Caco-2 (cell line): ENCODE measurements around the gene GPR171. TPM values are rescaled to one million over a fixed set of nuclear protein-coding genes. Genes with fewer than 3 reads are reported as not detected.

Experiments
- BruUV-seq: library from RNA; stranded (reverse); fragments of 400-500 nt; replicated peaks from 2 replicates; lab custom pipeline; 2021; lab: Mats Ljungman, UMichigan
- CTCF ChIA-PET: fragments of 300-600 bp; sonication (Branson Sonifier 250); formaldehyde crosslinking; loops from one replicate; lab custom pipeline; 2022; ENCODE audit warnings: antibody characterized with exemption; lab: Charles Lee
- POLR2A ChIA-PET: fragments of 300-600 bp; sonication (Branson Sonifier 250); formaldehyde crosslinking; loops from one replicate; lab custom pipeline; 2022; ENCODE audit warnings: antibody characterized with exemption; lab: Charles Lee
- DNase-seq, 2 experiments: peaks; one replicate each; pipeline versions ENCODE4 v3.0.0 to v3.0.0-alpha.2; 2020 to 2022
- H3K27me3 ChIP-seq: replicated peaks from 2 replicates; pipeline ENCODE4 v1.6.0; 2011; ENCODE audit warnings: low read length; ENCODE audit not compliant: control insufficient read depth, insufficient read depth
- H3K36me3 ChIP-seq: 2 replicates; pipeline ENCODE4 v1.5.1; 2011; ENCODE audit warnings: low read length; ENCODE audit not compliant: control insufficient read depth, insufficient read depth
- H3K4me1 ChIP-seq: fragments of 250-450 bp; sonication (Bioruptor Pico); 2 replicates; pipeline ENCODE4 v1.5.1; 2020; ENCODE audit warnings: mild to moderate bottlenecking
- H3K4me3 ChIP-seq: 2 replicates; pipeline ENCODE4 v1.5.1; 2011; ENCODE audit warnings: low read depth, mild to moderate bottlenecking, control low read depth, low read length
- H3K9me3 ChIP-seq: fragments of 250-450 bp; sonication (Bioruptor Pico); 2 replicates; pipeline ENCODE4 v1.5.1; 2020; ENCODE audit warnings: mild to moderate bottlenecking, moderate library complexity
- H3K27ac Mint-ChIP-seq: one replicate; pipeline ENCODE4 v1.8.0; 2022; ENCODE audit warnings: mixed read lengths; ENCODE audit not compliant: unreplicated experiment
- H3K27me3 Mint-ChIP-seq: one replicate; pipeline ENCODE4 v1.8.0; 2022; ENCODE audit warnings: mixed read lengths; ENCODE audit not compliant: insufficient read depth, unreplicated experiment
- H3K36me3 Mint-ChIP-seq: one replicate; pipeline ENCODE4 v1.8.0; 2022; ENCODE audit warnings: mild to moderate bottlenecking, mixed read lengths; ENCODE audit not compliant: insufficient read depth, unreplicated experiment
- H3K4me1 Mint-ChIP-seq: one replicate; pipeline ENCODE4 v1.8.0; 2022; ENCODE audit warnings: low read depth, mixed read lengths; ENCODE audit not compliant: unreplicated experiment
- H3K4me3 Mint-ChIP-seq: one replicate; pipeline ENCODE4 v1.8.0; 2022; ENCODE audit warnings: mild to moderate bottlenecking, moderate library complexity, mixed read lengths; ENCODE audit not compliant: unreplicated experiment
- H3K9me3 Mint-ChIP-seq: one replicate; pipeline ENCODE4 v1.8.0; 2022; ENCODE audit warnings: mixed read lengths; ENCODE audit not compliant: unreplicated experiment
- CTCF ChIP-seq, 2 experiments: fragments of 200-600 bp in 1 of 2; IDR thresholded peaks; 1 replicate in 1 of 2; 2 replicates in 1 of 2; pipeline versions ENCODE4 v1.5.1 to v1.8.0; 2011 to 2022; ENCODE audit warnings: antibody characterized with exemption in 1 of 2, control low read depth in 1 of 2, inconsistent platforms in 1 of 2, low read depth in 1 of 2, low read length in 1 of 2, mild to moderate bottlenecking in 1 of 2, moderate library complexity in 1 of 2; ENCODE audit not compliant: insufficient read depth in 1 of 2, severe bottlenecking in 1 of 2, unreplicated experiment in 1 of 2
- intact Hi-C: fragments of 100-400 bp; cut with micrococcal nuclease; formaldehyde crosslinking; loops from one replicate; pipeline ENCODE4 v1.10.0; 2022; ENCODE audit not compliant: unreplicated experiment
- total RNA-seq: library from RNA; stranded (reverse); gene quantifications from 2 replicates; pipeline ENCODE4 v1.2.3, GENCODE V29; 2022

GPR171 gene
- total RNA-seq, 1 experiment from 2014 or later = not detected

DNA sequence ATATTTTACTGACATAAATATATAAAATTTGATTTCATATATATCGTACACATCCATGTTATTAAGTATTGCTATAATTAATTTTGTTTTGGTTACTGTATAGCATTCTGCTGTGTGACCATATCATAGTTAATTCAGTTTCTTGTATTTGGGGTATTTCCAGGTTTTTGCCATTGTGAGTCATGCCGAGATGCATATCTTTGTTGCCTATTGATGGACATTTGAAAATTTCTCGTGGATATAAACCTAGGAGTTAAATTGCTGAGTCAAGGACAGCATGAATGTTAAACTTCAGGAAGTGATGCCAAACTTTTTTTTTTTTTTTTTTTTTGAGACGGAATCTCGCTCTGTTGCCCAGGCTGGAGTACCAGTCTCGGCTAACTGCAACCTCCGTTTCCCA is 33.7 kb upstream of the GPR171 start:
- H3K36me3 Mint-ChIP-seq = no peaks in the 10 kb centered on the region
- no peaks in the 10 kb centered on the region for H3K36me3 ChIP-seq
- no peaks in the 10 kb centered on the region for H3K27me3 ChIP-seq
- no peaks in the 10 kb centered on the region for H3K4me1 ChIP-seq
- intact Hi-C loops = no loop called here
- no peak for DNase-seq
- no peak overlapping the region for H3K4me3 Mint-ChIP-seq
- H3K27me3 Mint-ChIP-seq = no peaks in the 10 kb centered on the region
- no peaks in the 10 kb centered on the region for H3K9me3 Mint-ChIP-seq
- ChIA-PET CTCF (no interaction called here), POLR2A (no interaction called here)
- TF ChIP-seq CTCF (IDR thresholded peaks at IDR 0.05; ENCODE audit: insufficient read depth in 1 of 2, low read depth in 1 of 2, low read length in 1 of 2, severe bottlenecking in 1 of 2, unreplicated experiment in 1 of 2) = no peak
- H3K4me3 ChIP-seq = no peak overlapping the region
- BruUV-seq = no TSS peak
- H3K27ac Mint-ChIP-seq = no peak overlapping the region
- no peaks in the 10 kb centered on the region for H3K9me3 ChIP-seq
- H3K4me1 Mint-ChIP-seq = no peaks in the 10 kb centered on the region

- no peak overlapping the region for H3K4me3 Mint-ChIP-seq
- H3K36me3 Mint-ChIP-seq = no peaks in the 10 kb centered on the region
- H3K9me3 Mint-ChIP-seq = no peaks in the 10 kb centered on the region
- POLR2A ChIA-PET = no interaction called here
- intact Hi-C loops = no loop called here
- CTCF ChIA-PET = no interaction called here
- H3K4me1 Mint-ChIP-seq = no peaks in the 10 kb centered on the region
- H3K4me1 ChIP-seq = no peaks in the 10 kb centered on the region
- H3K9me3 ChIP-seq = no peaks in the 10 kb centered on the region
- no peak overlapping the region for H3K4me3 ChIP-seq
- no peak overlapping the region for H3K27ac Mint-ChIP-seq
- H3K27me3 Mint-ChIP-seq = no peaks in the 10 kb centered on the region
- H3K36me3 ChIP-seq = no peaks in the 10 kb centered on the region
- DNase-seq = no peak
- H3K27me3 ChIP-seq = no peaks in the 10 kb centered on the region
- BruUV-seq = no TSS peak
- TF ChIP-seq CTCF (IDR thresholded peaks at IDR 0.05; ENCODE audit: insufficient read depth in 1 of 2, low read depth in 1 of 2, low read length in 1 of 2, severe bottlenecking in 1 of 2, unreplicated experiment in 1 of 2) = no peak
Measured at GRCh38 chr3:151236316-151236715, 33.3 kb upstream of the GPR171 start.

DNA sequence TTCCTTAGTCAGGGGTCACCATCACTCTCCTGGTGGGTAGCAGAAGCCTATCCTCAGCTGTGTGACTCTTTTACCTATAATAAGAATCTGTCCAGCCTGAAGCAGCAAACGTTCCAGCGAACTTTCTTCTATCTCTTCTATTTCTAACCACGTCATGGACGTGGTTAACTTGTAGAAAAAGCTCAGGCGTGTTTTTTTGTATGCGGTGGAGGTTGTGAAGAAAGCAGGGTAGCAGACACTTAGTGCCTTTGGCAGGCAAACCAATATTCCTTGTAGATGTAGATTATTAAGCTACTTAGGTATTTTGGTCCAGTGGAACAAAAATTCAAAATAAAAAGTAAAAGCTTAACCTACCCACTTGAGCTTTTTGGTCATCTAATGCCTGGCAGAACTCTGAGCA is 31.8 kb upstream of the GPR171 start:
- no peak overlapping the region for H3K27ac Mint-ChIP-seq
- no peaks in the 10 kb centered on the region for H3K4me1 Mint-ChIP-seq
- no TSS peak for BruUV-seq
- Histone ChIP-seq H3K9me3 (no peaks in the 10 kb centered on the region), H3K4me3 (no peak overlapping the region), H3K4me1 (no peaks in the 10 kb centered on the region), H3K27me3 (no peaks in the 10 kb centered on the region), H3K36me3 (no peaks in the 10 kb centered on the region)
- POLR2A ChIA-PET = no interaction called here
- H3K36me3 Mint-ChIP-seq = no peaks in the 10 kb centered on the region
- no peaks in the 10 kb centered on the region for H3K27me3 Mint-ChIP-seq
- no peak overlapping the region for H3K4me3 Mint-ChIP-seq
- intact Hi-C loops = no loop called here
- no peak for TF ChIP-seq CTCF (IDR thresholded peaks at IDR 0.05; ENCODE audit: insufficient read depth in 1 of 2, low read depth in 1 of 2, low read length in 1 of 2, severe bottlenecking in 1 of 2, unreplicated experiment in 1 of 2)
- no peak for DNase-seq
- CTCF ChIA-PET = interaction anchor here (0.7 kb wide), 1 partner anchor 191 kb away, joined by 3 read pairs; no protein-coding TSS in a partner anchor
- H3K9me3 Mint-ChIP-seq = no peaks in the 10 kb centered on the region
